HCT116 (cell line): ENCODE data around the gene PCDHGA1. TPM values are rescaled to one million over a fixed set of nuclear protein-coding genes. Genes with fewer than 3 reads are reported as not detected.

Source experiments
- ATAC-seq: fragments of 200-7000 bp; cut with Tn5 transposase; 2 replicates; pipeline ENCODE4 v1.9.1; 2020; ENCODE audit warnings: mild to moderate bottlenecking, moderate library complexity
- BruUV-seq: library from RNA; stranded (reverse); fragments of 400-500 nt; replicated peaks from 2 replicates; lab custom pipeline; 2021; lab: Mats Ljungman, UMichigan
- CTCF ChIA-PET: fragments of 300-600 bp; sonication (Branson Sonifier 250); formaldehyde crosslinking; loops from one replicate; lab custom pipeline; 2021; ENCODE audit warnings: antibody characterized with exemption; lab: Charles Lee
- POLR2A ChIA-PET: fragments of 300-600, 350-600 bp; sonication (Branson Sonifier 250); formaldehyde crosslinking; loops from one replicate; lab custom pipeline; 2021; ENCODE audit warnings: antibody characterized with exemption; lab: Charles Lee
- RAD21 ChIA-PET, 2 experiments: fragments of 300-600 bp; sonication (Branson Sonifier 250); formaldehyde crosslinking; loops; one replicate each; lab custom pipeline; 2023; ENCODE audit warnings: low total read pairs in 2 of 2; ENCODE audit not compliant: uncharacterized antibody in 2 of 2, unreplicated experiment in 2 of 2, low non-redundant PET in 1 of 2; lab: Charles Lee
- DNase-seq: peaks from one replicate; pipeline ENCODE4 v3.0.0-alpha.2; 2010; ENCODE audit warnings: low read depth, low spot score
- H2AFZ ChIP-seq: fragments of 200-600 bp; shearing (Covaris generic), sonication (generic); 2 replicates; pipeline ENCODE4 v1.6.1; 2017; ENCODE audit warnings: low read depth, mixed run types, mixed read lengths, antibody characterized with exemption, low read length; ENCODE audit not compliant: poor library complexity, severe bottlenecking
- H3K27ac ChIP-seq: 2 replicates; pipeline ENCODE4 v1.5.1; 2012; ENCODE audit warnings: low read depth, low read length
- H3K27me3 ChIP-seq: fragments of 200-600 bp; sonication (generic); 2 replicates; pipeline ENCODE4 v1.6.1; 2016; ENCODE audit warnings: mixed run types, low read length, mixed read lengths; ENCODE audit not compliant: insufficient read depth
- H3K36me3 ChIP-seq, 2 experiments: fragments of 200-500 bp in 1 of 2; fragments of 200-600 bp in 1 of 2; sonication (Bioruptor generic) in 1 of 2; sonication (generic) in 1 of 2; 2 replicates each; pipeline versions ENCODE4 v1.5.1 to v1.6.1; 2014 to 2016; ENCODE audit warnings: low read length in 2 of 2, inconsistent platforms in 1 of 2, mixed read lengths in 1 of 2, mixed run types in 1 of 2; ENCODE audit not compliant: insufficient read depth in 2 of 2, control insufficient read depth in 1 of 2
- H3K4me1 ChIP-seq, 2 experiments: fragments of 200-600 bp in 1 of 2; sonication (generic) in 1 of 2; 2 replicates each; pipeline versions ENCODE4 v1.5.1 to v1.6.1; 2012 to 2017; ENCODE audit warnings: low read length in 2 of 2, inconsistent platforms in 1 of 2, mild to moderate bottlenecking in 1 of 2, mixed read lengths in 1 of 2, mixed run types in 1 of 2, moderate library complexity in 1 of 2; ENCODE audit not compliant: insufficient read depth in 2 of 2, control insufficient read depth in 1 of 2
- H3K4me2 ChIP-seq: fragments of 200-600 bp; sonication (generic); 2 replicates; pipeline ENCODE4 v1.6.1; 2017; ENCODE audit warnings: mixed run types, low read length, mixed read lengths
- H3K4me3 ChIP-seq, 2 experiments: fragments of 200-600 bp in 1 of 2; sonication (generic) in 1 of 2; replicated peaks in 1 of 2; 2 replicates each; pipeline ENCODE4 v1.5.1; 2011 to 2016; ENCODE audit warnings: low read length in 2 of 2, control low read depth in 1 of 2, low read depth in 1 of 2, mild to moderate bottlenecking in 1 of 2, mixed read lengths in 1 of 2, mixed run types in 1 of 2
- H3K79me2 ChIP-seq: fragments of 200-600 bp; sonication (generic); 2 replicates; pipeline ENCODE4 v1.6.1; 2017; ENCODE audit warnings: mild to moderate bottlenecking, mixed run types, low read length, moderate library complexity, mixed read lengths; ENCODE audit not compliant: insufficient read depth
- H3K9ac ChIP-seq: fragments of 200-600 bp; sonication (generic); 2 replicates; pipeline ENCODE4 v1.6.1; 2016; ENCODE audit warnings: low read length, mixed read lengths
- H3K9me2 ChIP-seq: fragments of 200-600 bp; sonication (generic), shearing (Covaris generic); 2 replicates; pipeline ENCODE4 v1.6.1; 2017; ENCODE audit warnings: mixed run types, mild to moderate bottlenecking, moderate library complexity; ENCODE audit not compliant: insufficient read depth
- H3K9me3 ChIP-seq, 2 experiments: fragments of 200-500 bp in 1 of 2; fragments of 200-600 bp in 1 of 2; sonication (Bioruptor generic) in 1 of 2; sonication (generic) in 1 of 2; 2 replicates each; pipeline ENCODE4 v1.6.1; 2014 to 2017; ENCODE audit warnings: low read length in 2 of 2, mixed read lengths in 2 of 2, inconsistent platforms in 1 of 2, low read depth in 1 of 2, mild to moderate bottlenecking in 1 of 2, mixed run types in 1 of 2, moderate library complexity in 1 of 2; ENCODE audit not compliant: control insufficient read depth in 1 of 2, insufficient read depth in 1 of 2
- H4K20me1 ChIP-seq: fragments of 200-600 bp; sonication (generic), shearing (Covaris generic); 2 replicates; pipeline ENCODE4 v1.6.1; 2017; ENCODE audit warnings: mixed run types, mild to moderate bottlenecking, moderate library complexity; ENCODE audit not compliant: insufficient read depth
- ATF3 ChIP-seq: IDR thresholded peaks from 2 replicates; pipeline ENCODE4 v1.6.1; 2012
- CBX3 ChIP-seq: IDR thresholded peaks from 2 replicates; pipeline ENCODE4 v1.6.1; 2012; ENCODE audit warnings: low read depth
- CEBPB ChIP-seq: IDR thresholded peaks from 2 replicates; pipeline ENCODE4 v1.6.1; 2012; ENCODE audit warnings: low read depth
- EGR1 ChIP-seq: IDR thresholded peaks from 2 replicates; pipeline ENCODE4 v1.6.1; 2012; ENCODE audit warnings: low read depth
- ELF1 ChIP-seq: IDR thresholded peaks from 2 replicates; pipeline ENCODE4 v1.6.1; 2012; ENCODE audit warnings: low read depth, borderline replicate concordance
- EZH2 ChIP-seq: fragments of 200-600 bp; sonication (generic); IDR thresholded peaks from 2 replicates; pipeline ENCODE4 v1.6.1; 2017; ENCODE audit warnings: antibody characterized with exemption, mixed run types
- EZH2phosphoT487 ChIP-seq: fragments of 200-600 bp; IDR thresholded peaks from 2 replicates; pipeline ENCODE4 v1.6.1; 2018; ENCODE audit warnings: antibody characterized with exemption, borderline replicate concordance
- FOSL1 ChIP-seq: IDR thresholded peaks from 2 replicates; pipeline ENCODE4 v1.6.1; 2012; ENCODE audit warnings: low read depth
- JUND ChIP-seq: IDR thresholded peaks from 2 replicates; pipeline ENCODE4 v1.6.1; 2012
- POLR2A ChIP-seq: IDR thresholded peaks from 2 replicates; pipeline ENCODE4 v1.7.0; 2011; ENCODE audit warnings: borderline replicate concordance; ENCODE audit not compliant: insufficient read depth, insufficient read length; ENCODE audit errors: extremely low read depth
- POLR2AphosphoS5 ChIP-seq: IDR thresholded peaks from 2 replicates; pipeline ENCODE4 v1.6.1; 2011; ENCODE audit warnings: mild to moderate bottlenecking, low read depth, low read length, moderate library complexity
- RAD21 ChIP-seq: IDR thresholded peaks from 2 replicates; pipeline ENCODE4 v1.6.1; 2012; ENCODE audit warnings: low read depth, mild to moderate bottlenecking
- REST ChIP-seq: IDR thresholded peaks from 2 replicates; pipeline ENCODE4 v1.6.1; 2012; ENCODE audit warnings: low read depth
- SIN3A ChIP-seq: IDR thresholded peaks from 2 replicates; pipeline ENCODE4 v1.6.1; 2012; ENCODE audit warnings: low read depth
- SP1 ChIP-seq: IDR thresholded peaks from 2 replicates; pipeline ENCODE4 v1.6.1; 2012; ENCODE audit warnings: low read depth
- TCF7L2 ChIP-seq: IDR thresholded peaks from 2 replicates; pipeline ENCODE4 v1.7.0; 2011; ENCODE audit warnings: borderline replicate concordance, inconsistent platforms; ENCODE audit not compliant: insufficient read depth, insufficient read length; ENCODE audit errors: extremely low read depth
- ZBTB33 ChIP-seq: IDR thresholded peaks from 2 replicates; pipeline ENCODE4 v1.6.1; 2011; ENCODE audit warnings: mild to moderate bottlenecking, low read length, moderate library complexity; ENCODE audit not compliant: insufficient replicate concordance; ENCODE audit errors: extremely low read depth
- ZFX ChIP-seq: fragments of 450-650 bp; IDR thresholded peaks from 2 replicates; pipeline ENCODE4 v1.6.1; 2017
- ZNF274 ChIP-seq: fragments of 200-500 bp; sonication (Bioruptor generic); IDR thresholded peaks from 2 replicates; pipeline ENCODE4 v1.6.1; 2014; ENCODE audit warnings: mild to moderate bottlenecking, low read depth, low read length, inconsistent platforms
- intact Hi-C: fragments of 100-400 bp; cut with micrococcal nuclease; formaldehyde crosslinking; loops from 2 replicates; pipeline ENCODE4 v1.10.0; 2022
- total RNA-seq: library from RNA; stranded (reverse); gene quantifications from one replicate; pipeline ENCODE4 v1.2.1, GENCODE V29; 2021; ENCODE audit not compliant: unreplicated experiment
- TF ChIP-seq, protein P1 (sequence below), 3 experiments: fragments of 200-600 bp in 1 of 3; sonication (generic) in 1 of 3; IDR thresholded peaks in 2 of 3; conservative IDR thresholded peaks in 1 of 3; 2 replicates each; pipeline ENCODE4 v1.5.1; 2012 to 2017; ENCODE audit warnings: low read depth in 2 of 3, low read length in 2 of 3, antibody characterized with exemption in 1 of 3, borderline replicate concordance in 1 of 3, control low read depth in 1 of 3, mild to moderate bottlenecking in 1 of 3, mixed read lengths in 1 of 3, mixed run types in 1 of 3, moderate library complexity in 1 of 3; ENCODE audit not compliant: insufficient read depth in 1 of 3

The PCDHGA1 gene
- total RNA-seq, 1 experiment from 2014 or later: 0.05 TPM

GRCh38 chr5:141351591-141351990, 21.3 kb downstream of the PCDHGA1 start:
- H3K9me2 ChIP-seq: no peaks in the 10 kb centered on the region
- TF ChIP-seq CBX3 (no peak), EZH2 (no peak), EZH2phosphoT487 (no peak), EGR1 (no peak), ATF3 (no peak), TCF7L2 (no peak), ELF1 (no peak), POLR2A (no peak), SIN3A (no peak), POLR2AphosphoS5 (no peak), ZFX (no peak), CEBPB (no peak), REST (no peak), ZBTB33 (no peak), ZNF274 (no peak), FOSL1 (no peak), JUND (no peak), SP1 (no peak), RAD21 (no peak)
- TF ChIP-seq, protein P1, sequence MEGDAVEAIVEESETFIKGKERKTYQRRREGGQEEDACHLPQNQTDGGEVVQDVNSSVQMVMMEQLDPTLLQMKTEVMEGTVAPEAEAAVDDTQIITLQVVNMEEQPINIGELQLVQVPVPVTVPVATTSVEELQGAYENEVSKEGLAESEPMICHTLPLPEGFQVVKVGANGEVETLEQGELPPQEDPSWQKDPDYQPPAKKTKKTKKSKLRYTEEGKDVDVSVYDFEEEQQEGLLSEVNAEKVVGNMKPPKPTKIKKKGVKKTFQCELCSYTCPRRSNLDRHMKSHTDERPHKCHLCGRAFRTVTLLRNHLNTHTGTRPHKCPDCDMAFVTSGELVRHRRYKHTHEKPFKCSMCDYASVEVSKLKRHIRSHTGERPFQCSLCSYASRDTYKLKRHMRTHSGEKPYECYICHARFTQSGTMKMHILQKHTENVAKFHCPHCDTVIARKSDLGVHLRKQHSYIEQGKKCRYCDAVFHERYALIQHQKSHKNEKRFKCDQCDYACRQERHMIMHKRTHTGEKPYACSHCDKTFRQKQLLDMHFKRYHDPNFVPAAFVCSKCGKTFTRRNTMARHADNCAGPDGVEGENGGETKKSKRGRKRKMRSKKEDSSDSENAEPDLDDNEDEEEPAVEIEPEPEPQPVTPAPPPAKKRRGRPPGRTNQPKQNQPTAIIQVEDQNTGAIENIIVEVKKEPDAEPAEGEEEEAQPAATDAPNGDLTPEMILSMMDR (IDR thresholded peaks at IDR 0.05 in 2 of 3, conservative IDR thresholded peaks at IDR 0.05 in 1 of 3; ENCODE audit: borderline replicate concordance in 1 of 3, insufficient read depth in 1 of 3, low read depth in 2 of 3, low read length in 2 of 3): no peak
- H3K79me2 ChIP-seq: no peaks in the 10 kb centered on the region
- no peak for ATAC-seq
- H3K4me1 ChIP-seq: no peaks in the 10 kb centered on the region
- H3K4me2 ChIP-seq: no peak overlapping the region
- no peaks in the 10 kb centered on the region for H4K20me1 ChIP-seq
- intact Hi-C loops: no loop called here
- no peak for DNase-seq
- H3K27me3 ChIP-seq: no peaks in the 10 kb centered on the region
- no peaks in the 10 kb centered on the region; a peak in 1 of 4 replicates for H3K9me3 ChIP-seq
- no peak overlapping the region for H3K9ac ChIP-seq
- no peaks in the 10 kb centered on the region for H3K36me3 ChIP-seq
- no peak overlapping the region for H3K27ac ChIP-seq
- POLR2A ChIA-PET: no interaction called here
- RAD21 ChIA-PET: no interaction called here
- H3K4me3 ChIP-seq: no peak overlapping the region
- BruUV-seq: no TSS peak
- H2AFZ ChIP-seq: no peak overlapping the region
- CTCF ChIA-PET: no interaction called here
